ENCODE results near the gene GSTM1. TPM values are rescaled to one million over a fixed set of nuclear protein-coding genes. Genes with fewer than 3 reads are reported as not detected.

Gene GSTM1
- total RNA-seq, 4 donors from 2014 or later: 18.1 TPM; not detected in 3

DNA sequence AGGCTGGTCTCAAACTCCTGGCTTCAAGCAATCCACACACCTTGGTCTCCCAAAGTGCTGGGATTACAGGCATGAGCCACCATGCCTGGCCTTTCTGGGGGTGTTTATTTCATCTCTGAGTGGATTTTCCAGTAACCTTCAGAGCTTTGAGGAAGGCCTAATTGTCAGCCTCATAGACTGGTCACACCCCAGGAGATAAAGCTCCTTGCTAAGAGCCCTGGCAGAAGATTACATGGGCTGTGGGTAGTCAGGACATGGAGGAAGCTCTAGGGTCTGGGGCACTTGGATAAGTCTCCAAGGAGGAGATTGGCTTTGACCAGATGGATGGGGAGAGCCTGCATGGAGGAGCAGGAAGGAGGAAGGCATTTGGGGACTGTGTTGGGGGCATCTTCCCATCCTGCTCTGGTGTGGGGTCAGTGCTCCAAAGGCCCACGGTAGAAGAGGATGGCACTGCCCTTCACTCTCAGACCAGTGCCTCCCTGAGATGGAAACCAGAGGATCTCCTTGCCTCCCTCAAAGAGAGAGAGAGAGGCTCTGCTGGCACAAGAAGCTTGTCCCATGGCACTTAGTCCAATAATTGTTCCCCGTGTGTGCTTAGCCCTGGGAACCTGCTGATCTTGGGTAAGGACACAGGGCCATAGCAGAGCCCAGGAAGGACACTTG lies 46.4 kb upstream of the GSTM1 start:
- intact Hi-C loops (cut with DNase I; ENCODE audit: low total_unique reads): loop anchor here (5.0 kb wide), 1 partner anchor 131 kb away; no protein-coding TSS in a partner anchor
- in situ Hi-C loops (cut with MboI; ENCODE audit: low pct_ligation_motif_present in 1 of 4, low pct_unique_long_range_greater_than_20kb in 1 of 4, low sequenced_read_pairs in 3 of 4): loop anchor here in 1 of 4 donors (5.0 kb wide), 1 partner anchor 131 kb away; no protein-coding TSS in a partner anchor
- 78 to 80% methylated on average over 1 to 2 of the region's 2 CpGs for WGBS, 2 donors (ENCODE audit: low coverage in 1 of 2)
- H3K36me3 ChIP-seq: no peaks in the 10 kb centered on the region
- no peaks in the 10 kb centered on the region for H3K27me3 ChIP-seq
- TF ChIP-seq POLR2AphosphoS5 (IDR thresholded peaks at IDR 0.05) (no peak), POLR2A (IDR thresholded peaks at IDR 0.05) (no peak), EP300 (IDR thresholded peaks at IDR 0.05; ENCODE audit: low read depth) (no peak)
- TF ChIP-seq, protein P1, sequence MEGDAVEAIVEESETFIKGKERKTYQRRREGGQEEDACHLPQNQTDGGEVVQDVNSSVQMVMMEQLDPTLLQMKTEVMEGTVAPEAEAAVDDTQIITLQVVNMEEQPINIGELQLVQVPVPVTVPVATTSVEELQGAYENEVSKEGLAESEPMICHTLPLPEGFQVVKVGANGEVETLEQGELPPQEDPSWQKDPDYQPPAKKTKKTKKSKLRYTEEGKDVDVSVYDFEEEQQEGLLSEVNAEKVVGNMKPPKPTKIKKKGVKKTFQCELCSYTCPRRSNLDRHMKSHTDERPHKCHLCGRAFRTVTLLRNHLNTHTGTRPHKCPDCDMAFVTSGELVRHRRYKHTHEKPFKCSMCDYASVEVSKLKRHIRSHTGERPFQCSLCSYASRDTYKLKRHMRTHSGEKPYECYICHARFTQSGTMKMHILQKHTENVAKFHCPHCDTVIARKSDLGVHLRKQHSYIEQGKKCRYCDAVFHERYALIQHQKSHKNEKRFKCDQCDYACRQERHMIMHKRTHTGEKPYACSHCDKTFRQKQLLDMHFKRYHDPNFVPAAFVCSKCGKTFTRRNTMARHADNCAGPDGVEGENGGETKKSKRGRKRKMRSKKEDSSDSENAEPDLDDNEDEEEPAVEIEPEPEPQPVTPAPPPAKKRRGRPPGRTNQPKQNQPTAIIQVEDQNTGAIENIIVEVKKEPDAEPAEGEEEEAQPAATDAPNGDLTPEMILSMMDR (IDR thresholded peaks at IDR 0.05): no peak
- no peak overlapping the region for H3K27ac ChIP-seq
- H3K9me3 ChIP-seq: no peaks in the 10 kb centered on the region
- DNase-seq: no peak
- H3K4me1 ChIP-seq: peaks cover 2 to 13% (median 8%) of the 10 kb centered on the region in 4 donors
- no peak overlapping the region for H3K4me3 ChIP-seq

DNA sequence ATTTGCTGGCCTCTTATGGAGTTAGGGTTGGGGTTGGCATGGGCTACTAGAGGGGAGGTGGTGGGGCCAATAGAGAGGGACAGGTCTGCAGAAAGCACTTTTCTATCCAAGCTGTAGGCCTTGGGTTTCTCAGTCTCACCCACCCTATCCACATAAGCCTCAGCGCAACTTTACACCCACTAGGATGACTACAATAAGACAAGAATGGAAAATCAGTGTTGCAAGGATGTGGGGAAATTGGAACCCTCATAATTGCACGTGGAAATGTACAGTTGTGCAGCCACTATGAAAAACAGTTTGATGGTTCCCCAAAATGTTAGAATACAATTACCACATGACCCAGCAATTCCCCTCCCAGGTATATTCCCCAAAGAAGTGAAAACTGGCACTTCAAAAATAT lies 45.8 kb upstream of the GSTM1 start:
- Histone ChIP-seq H3K27me3 (no peaks in the 10 kb centered on the region), H3K9me3 (no peaks in the 10 kb centered on the region), H3K4me1 (peaks cover 0 to 9% (median 8%) of the 10 kb centered on the region in 4 donors), H3K27ac (no peak overlapping the region), H3K36me3 (no peaks in the 10 kb centered on the region), H3K4me3 (no peak overlapping the region)
- intact Hi-C loops (cut with DNase I; ENCODE audit: low total_unique reads) (loop anchor here (5.0 kb wide), 1 partner anchor 130 kb away; no protein-coding TSS in a partner anchor), in situ Hi-C loops (cut with MboI; ENCODE audit: low pct_ligation_motif_present in 1 of 4, low pct_unique_long_range_greater_than_20kb in 1 of 4, low sequenced_read_pairs in 3 of 4) (loop anchor here in 1 of 4 donors (5.0 kb wide), 1 partner anchor 130 kb away; no protein-coding TSS in a partner anchor)
- WGBS, 2 donors (ENCODE audit: low coverage in 1 of 2): 83 to 93% methylated on average over 2 of the region's 2 CpGs
- DNase-seq: no peak
- TF ChIP-seq, protein P1 (IDR thresholded peaks at IDR 0.05): no peak
- TF ChIP-seq POLR2AphosphoS5 (IDR thresholded peaks at IDR 0.05) (no peak), POLR2A (IDR thresholded peaks at IDR 0.05) (no peak), EP300 (IDR thresholded peaks at IDR 0.05; ENCODE audit: low read depth) (no peak)

DNA sequence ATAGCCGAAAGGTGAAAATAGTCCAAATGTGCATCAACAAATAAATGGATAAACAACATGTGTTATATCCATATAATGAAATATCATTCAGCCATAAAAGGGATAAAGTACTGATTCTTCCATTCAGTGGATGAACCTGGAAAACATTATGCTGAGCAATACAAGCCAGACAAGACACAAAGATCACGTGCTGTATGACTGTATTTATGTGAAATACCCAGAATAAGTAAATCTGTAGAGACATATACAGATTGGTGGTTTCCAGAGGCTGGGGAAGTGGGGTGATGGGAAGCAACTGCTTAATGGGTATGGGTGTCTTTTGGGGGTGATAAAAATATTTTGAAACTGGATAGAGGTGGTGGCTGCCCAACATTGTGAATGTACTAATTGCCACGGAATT lies 45.0 kb upstream of the GSTM1 start:
- no peaks in the 10 kb centered on the region for H3K27me3 ChIP-seq
- no peak for DNase-seq
- TF ChIP-seq, protein P1 (IDR thresholded peaks at IDR 0.05): no peak
- TF ChIP-seq EP300 (IDR thresholded peaks at IDR 0.05; ENCODE audit: low read depth) (no peak), POLR2AphosphoS5 (IDR thresholded peaks at IDR 0.05) (no peak), POLR2A (IDR thresholded peaks at IDR 0.05) (no peak)
- WGBS, 2 donors (ENCODE audit: low coverage in 1 of 2): 60 to 62% methylated on average over 3 of the region's 3 CpGs
- H3K36me3 ChIP-seq: no peaks in the 10 kb centered on the region
- no peaks in the 10 kb centered on the region for H3K9me3 ChIP-seq
- intact Hi-C loops (cut with DNase I; ENCODE audit: low total_unique reads) (loop anchor here (5.0 kb wide), 1 partner anchor 130 kb away; no protein-coding TSS in a partner anchor), in situ Hi-C loops (cut with MboI; ENCODE audit: low pct_ligation_motif_present in 1 of 4, low pct_unique_long_range_greater_than_20kb in 1 of 4, low sequenced_read_pairs in 3 of 4) (loop anchor here in 1 of 4 donors (5.0 kb wide), 1 partner anchor 130 kb away; no protein-coding TSS in a partner anchor)
- H3K27ac ChIP-seq: no peak overlapping the region
- no peak overlapping the region for H3K4me3 ChIP-seq
- peaks cover 0 to 9% (median 8%) of the 10 kb centered on the region in 4 donors for H3K4me1 ChIP-seq

DNA sequence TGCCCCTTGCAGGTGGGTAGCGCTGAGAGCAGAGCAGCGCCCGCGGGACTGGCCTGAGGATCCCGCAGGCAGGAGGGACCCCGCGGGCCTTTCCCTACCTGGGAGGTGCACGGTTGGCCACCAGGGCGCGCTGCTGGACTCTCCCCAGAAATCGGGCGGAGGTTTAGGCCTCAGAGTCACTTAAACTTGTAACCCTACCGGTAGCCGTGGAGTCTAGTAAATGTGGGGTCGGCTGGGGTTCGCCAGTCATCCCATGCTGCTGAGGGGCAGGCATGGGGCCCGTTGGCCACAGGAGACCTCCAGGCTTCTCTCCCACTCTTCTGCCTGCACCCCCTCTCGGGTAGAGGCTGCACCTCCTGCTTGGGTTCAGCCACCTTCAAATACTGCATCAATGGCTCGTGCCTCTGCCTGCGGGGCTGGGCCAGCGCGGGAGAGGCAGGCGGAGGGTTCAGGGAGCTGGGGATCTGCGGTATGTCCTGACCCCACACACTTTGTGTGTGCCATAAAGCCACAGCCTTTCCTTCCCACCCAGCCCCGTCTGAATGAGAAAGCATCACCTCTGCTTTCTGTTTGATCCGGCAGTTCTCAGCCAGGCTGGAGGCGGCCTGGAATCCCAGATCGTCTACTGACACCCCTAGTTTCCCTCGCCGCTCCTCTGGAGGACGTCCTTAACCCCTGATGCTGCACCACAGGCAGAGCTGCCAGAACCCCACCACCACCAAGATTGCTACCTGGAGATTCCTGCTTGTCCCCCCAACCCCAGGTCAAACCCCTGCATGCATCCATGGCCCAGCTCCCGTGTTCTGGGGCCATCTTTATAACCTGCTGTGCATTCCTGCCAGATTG lies 44.0 kb upstream of the GSTM1 start:
- intact Hi-C loops (cut with DNase I; ENCODE audit: low total_unique reads) (loop anchor here (5.0 kb wide), 1 partner anchor 129 kb away; no protein-coding TSS in a partner anchor), in situ Hi-C loops (cut with MboI; ENCODE audit: low pct_ligation_motif_present in 1 of 4, low pct_unique_long_range_greater_than_20kb in 1 of 4, low sequenced_read_pairs in 3 of 4) (loop anchor here in 1 of 4 donors (5.0 kb wide), 1 partner anchor 129 kb away; no protein-coding TSS in a partner anchor)
- Histone ChIP-seq H3K4me1 (peaks cover 0 to 9% (median 8%) of the 10 kb centered on the region in 4 donors), H3K36me3 (no peaks in the 10 kb centered on the region), H3K9me3 (no peaks in the 10 kb centered on the region), H3K27ac (no peak overlapping the region), H3K27me3 (no peaks in the 10 kb centered on the region), H3K4me3 (no peak overlapping the region)
- TF ChIP-seq, protein P1 (IDR thresholded peaks at IDR 0.05): peak; percentile 85 to 90 (median 88)
- no peak for TF ChIP-seq POLR2AphosphoS5 (IDR thresholded peaks at IDR 0.05)
- no peak for TF ChIP-seq POLR2A (IDR thresholded peaks at IDR 0.05)
- no peak for TF ChIP-seq EP300 (IDR thresholded peaks at IDR 0.05; ENCODE audit: low read depth)
- 49% methylated on average over 24 of the region's 32 CpGs; no CpG with 5 or more reads in 1 of the 2 donors for WGBS, 2 donors (ENCODE audit: low coverage in 1 of 2)
- peak; percentile 92 for DNase-seq
